ENCODE data around the gene NNMT. TPM values are rescaled to one million over a fixed set of nuclear protein-coding genes. Genes with fewer than 3 reads are reported as not detected.
A peak's percentile ranks its signal among the peaks of the same experiment; 100 is the strongest.

Gene NNMT
- total and polyA plus RNA-seq, 2 experiments from 2014 or later: 1,043 to 1,317 TPM

DNA sequence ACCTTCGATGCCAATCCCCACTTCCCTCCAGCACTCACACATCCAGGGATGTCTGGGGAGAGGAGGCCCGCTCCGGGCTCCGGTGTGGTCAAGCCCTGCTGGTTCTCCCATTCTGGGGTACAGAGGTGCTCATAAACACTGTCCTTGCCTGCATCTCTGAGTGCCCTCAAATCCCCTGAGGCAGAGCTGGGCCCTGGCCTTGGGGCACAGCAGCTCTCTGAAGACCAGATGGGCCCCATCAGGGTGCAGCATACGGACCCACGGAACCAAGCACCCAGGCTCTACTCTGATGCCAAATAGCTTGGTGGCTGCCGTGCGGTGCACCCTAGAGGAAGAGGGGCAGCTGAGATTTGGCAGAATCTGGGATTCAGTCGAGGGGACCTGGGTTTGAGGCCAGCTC is 35.7 kb upstream of the NNMT start:
- H3K9me3 ChIP-seq (ENCODE audit: low read depth): no peaks in the 10 kb centered on the region
- peaks cover 19% of the 10 kb centered on the region for H3K27me3 ChIP-seq (replicated peaks; ENCODE audit: insufficient read depth)
- TF ChIP-seq EZH2phosphoT487 (IDR thresholded peaks at IDR 0.05; ENCODE audit: insufficient read depth, low read depth) (no peak), EZH2 (IDR thresholded peaks at IDR 0.05; ENCODE audit: insufficient read depth, poor library complexity, severe bottlenecking) (no peak)
- 42 to 47% methylated on average over 9 of the region's 9 CpGs for WGBS, 2 experiments (ENCODE audit: low coverage in 1 of 2, low lambda C conversion rate in 2 of 2, missing lambda C conversion rate in 2 of 2)
- H3K79me2 ChIP-seq (ENCODE audit: insufficient read depth): no peaks in the 10 kb centered on the region
- no peaks in the 10 kb centered on the region for H3F3A ChIP-seq (ENCODE audit: insufficient read depth)
- H3K4me3 ChIP-seq: no peak overlapping the region
- no peak overlapping the region for H3K9ac ChIP-seq
- in situ Hi-C loops (cut with MboI): loop anchor here (5.0 to 10.0 kb wide), 2 partner anchors 266 to 358 kb away; partner anchors contain the start of gene HTR3B
- H3K9me2 ChIP-seq (ENCODE audit: insufficient read depth): no peaks in the 10 kb centered on the region
- no peak overlapping the region for H3K27ac ChIP-seq
- no peak overlapping the region for H3K4me2 ChIP-seq (ENCODE audit: unreplicated experiment)
- no peak for DNase-seq
- H2AFZ ChIP-seq: no peak overlapping the region
- no peaks in the 10 kb centered on the region for H3K36me3 ChIP-seq (ENCODE audit: low read depth)
- H3K4me1 ChIP-seq (ENCODE audit: insufficient read depth): no peaks in the 10 kb centered on the region
- H4K20me1 ChIP-seq (ENCODE audit: insufficient read depth): no peaks in the 10 kb centered on the region

DNA sequence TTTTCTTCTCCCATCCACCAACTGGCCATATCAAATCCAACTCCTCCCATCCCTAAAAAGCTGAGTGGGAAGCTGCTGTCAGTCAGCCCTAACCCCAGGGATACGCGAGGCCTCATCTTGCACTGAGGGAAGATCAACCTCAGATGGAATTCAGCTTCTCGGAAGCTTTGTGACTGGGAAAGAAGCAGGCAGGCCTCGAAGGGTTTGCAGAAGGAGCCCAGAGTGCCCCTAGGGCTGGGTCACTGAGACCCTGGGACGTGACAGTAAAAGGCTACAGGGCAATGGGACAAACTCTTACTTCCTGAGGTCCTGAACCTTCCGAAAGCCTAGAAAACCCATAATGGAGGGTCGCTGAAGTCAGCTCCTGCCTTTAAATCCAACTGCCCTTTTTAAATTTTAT is 34.4 kb upstream of the NNMT start:
- Histone ChIP-seq H3K9ac (no peak overlapping the region), H3K4me2 (ENCODE audit: unreplicated experiment) (no peak overlapping the region), H3F3A (ENCODE audit: insufficient read depth) (no peaks in the 10 kb centered on the region), H3K4me1 (ENCODE audit: insufficient read depth) (no peaks in the 10 kb centered on the region), H3K9me3 (ENCODE audit: low read depth) (no peaks in the 10 kb centered on the region), H3K27me3 (replicated peaks; ENCODE audit: insufficient read depth) (peaks cover 25% of the 10 kb centered on the region), H3K4me3 (no peak overlapping the region), H3K27ac (no peak overlapping the region), H3K79me2 (ENCODE audit: insufficient read depth) (no peaks in the 10 kb centered on the region), H2AFZ (no peak overlapping the region), H4K20me1 (ENCODE audit: insufficient read depth) (no peaks in the 10 kb centered on the region), H3K36me3 (ENCODE audit: low read depth) (no peaks in the 10 kb centered on the region), H3K9me2 (ENCODE audit: insufficient read depth) (no peaks in the 10 kb centered on the region)
- no peak for TF ChIP-seq EZH2phosphoT487 (IDR thresholded peaks at IDR 0.05; ENCODE audit: insufficient read depth, low read depth)
- in situ Hi-C loops (cut with MboI): loop anchor here (5.0 to 10.0 kb wide), 2 partner anchors 267 to 359 kb away; partner anchors contain the start of gene HTR3B
- 28 to 35% methylated on average over 7 of the region's 7 CpGs for WGBS, 2 experiments (ENCODE audit: low coverage in 1 of 2, low lambda C conversion rate in 2 of 2, missing lambda C conversion rate in 2 of 2)
- no peak for DNase-seq

DNA sequence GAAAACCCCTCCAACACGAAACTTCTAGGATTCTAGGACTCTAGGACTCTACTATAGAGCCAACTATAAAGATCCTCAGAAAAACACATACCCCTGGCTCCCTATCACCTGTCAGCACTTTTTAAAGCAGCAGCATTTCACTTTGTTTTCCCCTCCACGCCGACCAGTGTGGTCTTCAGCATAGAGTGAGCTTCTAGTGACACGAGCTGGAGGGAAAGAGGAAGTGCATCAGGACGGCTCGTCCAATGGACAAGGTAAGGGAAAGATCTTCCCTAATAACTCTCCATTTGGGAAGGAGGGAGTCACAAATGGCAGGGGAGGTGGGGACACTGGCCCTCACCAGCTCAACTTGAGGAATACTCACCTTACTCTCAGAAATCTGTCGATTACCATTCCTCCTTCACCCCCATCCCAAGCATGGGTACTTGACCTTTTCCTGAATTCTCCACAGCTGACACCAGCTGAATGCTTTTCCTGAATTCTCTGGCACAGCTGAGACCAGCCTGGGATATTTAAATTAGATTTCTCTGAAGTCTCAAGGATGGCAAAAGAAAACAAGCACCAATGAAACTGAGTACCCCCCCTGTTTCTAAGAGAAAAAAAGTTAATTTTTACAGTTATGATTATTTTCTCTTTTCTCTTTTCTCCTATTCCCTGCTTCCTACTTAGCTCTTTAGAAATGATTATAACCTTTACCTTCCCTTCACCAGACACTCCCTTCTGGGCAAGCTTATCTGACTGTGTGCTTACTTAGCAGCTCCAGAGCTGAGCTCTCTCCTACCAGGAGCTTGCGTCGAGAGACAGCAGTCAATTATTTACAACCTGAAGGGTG is 33.3 kb upstream of the NNMT start:
- peak; percentile 80 for DNase-seq
- Histone ChIP-seq H3K4me2 (ENCODE audit: unreplicated experiment) (no peak overlapping the region), H3K79me2 (ENCODE audit: insufficient read depth) (no peaks in the 10 kb centered on the region), H3K27me3 (replicated peaks; ENCODE audit: insufficient read depth) (peaks cover 25% of the 10 kb centered on the region), H3K36me3 (ENCODE audit: low read depth) (no peaks in the 10 kb centered on the region), H3K9me3 (ENCODE audit: low read depth) (no peaks in the 10 kb centered on the region), H4K20me1 (ENCODE audit: insufficient read depth) (no peaks in the 10 kb centered on the region), H2AFZ (no peak overlapping the region), H3K4me3 (no peak overlapping the region), H3K9me2 (ENCODE audit: insufficient read depth) (no peaks in the 10 kb centered on the region), H3K4me1 (ENCODE audit: insufficient read depth) (no peaks in the 10 kb centered on the region), H3F3A (ENCODE audit: insufficient read depth) (no peaks in the 10 kb centered on the region), H3K27ac (no peak overlapping the region), H3K9ac (no peak overlapping the region)
- no peak for TF ChIP-seq EZH2phosphoT487 (IDR thresholded peaks at IDR 0.05; ENCODE audit: insufficient read depth, low read depth)
- no peak for TF ChIP-seq EZH2 (IDR thresholded peaks at IDR 0.05; ENCODE audit: insufficient read depth, poor library complexity, severe bottlenecking)
- 24 to 26% methylated on average over 9 of the region's 9 CpGs for WGBS, 2 experiments (ENCODE audit: low coverage in 1 of 2, low lambda C conversion rate in 2 of 2, missing lambda C conversion rate in 2 of 2)
- in situ Hi-C loops (cut with MboI): loop anchor here (5.0 to 10.0 kb wide), 2 partner anchors 268 to 361 kb away; partner anchors contain the start of gene HTR3B

DNA sequence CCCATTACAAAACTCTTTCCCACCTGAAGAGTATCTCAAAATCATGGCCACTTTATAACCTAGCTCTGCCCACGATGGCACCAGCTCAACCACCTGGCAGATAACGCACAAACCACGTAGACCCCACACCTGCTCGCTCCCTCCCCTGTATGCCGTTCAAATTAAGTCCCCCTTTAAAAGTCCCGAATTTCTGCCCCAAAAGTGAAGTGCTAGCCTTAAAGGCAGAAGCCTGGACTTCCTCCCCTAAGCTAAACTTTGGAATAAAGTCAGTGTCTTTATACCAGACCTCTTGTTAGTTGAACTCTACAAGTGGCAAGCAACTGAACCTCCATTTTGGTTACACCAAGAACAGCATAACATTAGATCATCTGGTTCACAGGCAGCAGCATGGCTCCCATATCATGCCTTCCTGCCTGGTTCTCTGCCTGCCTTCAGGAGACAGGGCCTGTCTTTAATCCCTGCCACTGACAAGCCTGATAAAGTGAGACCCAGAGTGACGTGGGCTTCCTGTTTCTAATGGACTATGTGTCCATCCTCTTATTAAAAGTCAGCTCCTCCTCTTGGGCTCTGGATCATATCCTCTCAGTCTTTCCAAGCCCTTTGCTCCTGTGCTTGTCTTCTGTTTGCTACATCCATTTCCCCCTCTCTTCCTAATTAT is 32.6 kb upstream of the NNMT start:
- Histone ChIP-seq H3K27ac (no peak overlapping the region), H3K9me2 (ENCODE audit: insufficient read depth) (no peaks in the 10 kb centered on the region), H3K79me2 (ENCODE audit: insufficient read depth) (no peaks in the 10 kb centered on the region), H2AFZ (no peak overlapping the region), H3K36me3 (ENCODE audit: low read depth) (no peaks in the 10 kb centered on the region), H3F3A (ENCODE audit: insufficient read depth) (no peaks in the 10 kb centered on the region), H3K4me1 (ENCODE audit: insufficient read depth) (no peaks in the 10 kb centered on the region), H3K9me3 (ENCODE audit: low read depth) (no peaks in the 10 kb centered on the region), H3K4me2 (ENCODE audit: unreplicated experiment) (no peak overlapping the region), H3K4me3 (no peak overlapping the region), H4K20me1 (ENCODE audit: insufficient read depth) (no peaks in the 10 kb centered on the region), H3K9ac (no peak overlapping the region), H3K27me3 (replicated peaks; ENCODE audit: insufficient read depth) (peaks cover 25% of the 10 kb centered on the region)
- no peak for TF ChIP-seq EZH2phosphoT487 (IDR thresholded peaks at IDR 0.05; ENCODE audit: insufficient read depth, low read depth)
- TF ChIP-seq EZH2 (IDR thresholded peaks at IDR 0.05; ENCODE audit: insufficient read depth, poor library complexity, severe bottlenecking): no peak
- 59 to 62% methylated on average over 7 of the region's 7 CpGs for WGBS, 2 experiments (ENCODE audit: low coverage in 1 of 2, low lambda C conversion rate in 2 of 2, missing lambda C conversion rate in 2 of 2)
- DNase-seq: no peak
- in situ Hi-C loops (cut with MboI): loop anchor here (5.0 to 10.0 kb wide), 2 partner anchors 269 to 361 kb away; partner anchors contain the start of gene HTR3B

All from GM23248 (cell line).